ENCODE results near the gene WDR70.

GRCh38 chr5:37756248-37756647 lies 377.1 kb downstream of the WDR70 start:
- TF ChIP-seq POLR2A (IDR thresholded peaks at IDR 0.05) (no peak), CTCF (IDR thresholded peaks at IDR 0.05) (no peak)
